H1 (cell line): ENCODE data around the gene PCYT1B. TPM values are rescaled to one million over a fixed set of nuclear protein-coding genes. Genes with fewer than 3 reads are reported as not detected.

Source experiments
- BACH1 ChIP-seq: IDR thresholded peaks from 2 replicates; pipeline ENCODE4 v1.6.1; 2012; ENCODE audit warnings: low read length, improper control_type of control experiment
- CHD7 ChIP-seq: fragments of 300-600 bp; sonication (generic); IDR thresholded peaks from 2 replicates; pipeline ENCODE4 v1.7.1; 2012; ENCODE audit warnings: low read length, moderate library complexity, mild to moderate bottlenecking, inconsistent platforms; ENCODE audit not compliant: insufficient replicate concordance
- JUND ChIP-seq: IDR thresholded peaks from 2 replicates; pipeline ENCODE4 v1.6.1; 2011; ENCODE audit warnings: mild to moderate bottlenecking, improper control_type of control experiment, low read length
- KDM4A ChIP-seq: IDR thresholded peaks from one replicate; pipeline ENCODE4 v1.7.1; 2012; ENCODE audit warnings: low read depth, mild to moderate bottlenecking, moderate library complexity, low read length, inconsistent platforms; ENCODE audit not compliant: severe bottlenecking
- POLR2A ChIP-seq, 2 experiments: IDR thresholded peaks; 1 replicate in 1 of 2; 2 replicates in 1 of 2; pipeline ENCODE4 v1.6.1; 2011; ENCODE audit warnings: low read depth in 2 of 2, low read length in 2 of 2, mild to moderate bottlenecking in 2 of 2; ENCODE audit errors: control extremely low read depth in 1 of 2
- RNF2 ChIP-seq: fragments of 200-900, 300-1000 bp; sonication (generic); IDR thresholded peaks from 2 replicates; pipeline ENCODE4 v1.7.1; 2016; ENCODE audit warnings: borderline replicate concordance, low read depth, mild to moderate bottlenecking, antibody characterized with exemption, low read length; ENCODE audit not compliant: poor library complexity, severe bottlenecking; ENCODE audit errors: missing control alignments
- SP1 ChIP-seq: IDR thresholded peaks from 2 replicates; pipeline ENCODE4 v1.6.1; 2011; ENCODE audit warnings: low read depth, low read length
- TCF12 ChIP-seq: IDR thresholded peaks from 2 replicates; pipeline ENCODE4 v1.6.1; 2011; ENCODE audit warnings: low read depth, mild to moderate bottlenecking, low read length
- YY1 ChIP-seq: IDR thresholded peaks from 2 replicates; pipeline ENCODE4 v1.6.1; 2011; ENCODE audit warnings: low read depth, mild to moderate bottlenecking, low read length
- polyA plus RNA-seq, 7 experiments: library from polyadenylated mRNA; depleted of rRNA in 3 of 7; stranded (reverse) in 5 of 7; unstranded in 2 of 7; fragments of >200 nt in 5 of 7; fragments of 200-250 nt in 2 of 7; gene quantifications; 1 replicate in 5 of 7; 2 replicates in 1 of 7; 4 replicates in 1 of 7; pipeline versions ENCODE4 v1.2.1 to v1.2.3, GENCODE V29; 2011 to 2013; ENCODE audit warnings: missing spikeins in 2 of 7, mixed read lengths in 2 of 7
- total RNA-seq: library from RNA; stranded (reverse); fragmentation: NEBNext Ultra II Directional; extraction: Animal tissue kit (Norgen Biotek cat#: 25700); gene quantifications from 2 replicates; pipeline ENCODE4 v1.2.1, GENCODE V29; 2021

PCYT1B gene
- total and polyA plus RNA-seq, 2 of the 8 experiments (the other 6 are each of a cell fraction or from before 2014, with no cell fraction given), result 17.9 to 30.6 TPM

- no peak for TF ChIP-seq CHD7
- no peak for TF ChIP-seq KDM4A
- no peak for TF ChIP-seq RNF2
- no peak for TF ChIP-seq TCF12
- no peak for TF ChIP-seq BACH1
- TF ChIP-seq POLR2A (IDR thresholded peaks at IDR 0.05; ENCODE audit: control extremely low read depth in 1 of 2, low read depth in 2 of 2, low read length in 2 of 2), result no peak
- no peak for TF ChIP-seq JUND
- TF ChIP-seq YY1, result no peak
- TF ChIP-seq SP1, result no peak
Measured at GRCh38 chrX:24567169-24567568, 80.0 kb downstream of the PCYT1B start (continued).
